ENCODE data around the gene TMEFF1.
"Not testable (repeated sequence)": the region's sequence is repeated elsewhere in the genome, so short reads cannot be mapped to it uniquely, and the experiment has no call there.

Gene TMEFF1

GRCh38 chr9:100489836-100490235 is 16.9 kb downstream of the TMEFF1 start:
- DNase-seq (ENCODE audit: low read depth), result no peak

DNA sequence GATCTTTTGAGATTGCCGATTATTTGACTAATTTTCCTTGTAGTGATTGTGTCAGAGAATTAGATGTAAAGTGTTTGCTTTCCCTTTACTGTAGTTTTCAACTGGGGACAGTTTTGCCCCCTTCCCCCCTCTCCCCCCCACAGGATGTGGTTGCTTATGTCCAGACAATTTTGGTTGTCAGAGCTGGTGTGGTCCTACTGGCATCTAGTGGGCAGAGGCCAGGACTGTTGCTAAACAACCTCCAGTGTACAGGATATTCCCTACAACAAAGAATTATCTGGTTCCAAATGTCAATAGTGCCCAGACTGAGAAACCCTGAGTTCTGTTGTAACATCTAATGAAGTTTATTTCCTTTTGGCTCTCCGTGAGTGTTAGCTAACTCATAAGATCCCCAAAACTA is 20.0 kb downstream of the TMEFF1 start:
- peak; percentile 57 for DNase-seq (ENCODE audit: low read depth)

- DNase-seq (ENCODE audit: low read depth), result peak; percentile 62
These were observed 25.6 kb downstream of the TMEFF1 start for GRCh38 chr9:100498592-100498991.

DNA sequence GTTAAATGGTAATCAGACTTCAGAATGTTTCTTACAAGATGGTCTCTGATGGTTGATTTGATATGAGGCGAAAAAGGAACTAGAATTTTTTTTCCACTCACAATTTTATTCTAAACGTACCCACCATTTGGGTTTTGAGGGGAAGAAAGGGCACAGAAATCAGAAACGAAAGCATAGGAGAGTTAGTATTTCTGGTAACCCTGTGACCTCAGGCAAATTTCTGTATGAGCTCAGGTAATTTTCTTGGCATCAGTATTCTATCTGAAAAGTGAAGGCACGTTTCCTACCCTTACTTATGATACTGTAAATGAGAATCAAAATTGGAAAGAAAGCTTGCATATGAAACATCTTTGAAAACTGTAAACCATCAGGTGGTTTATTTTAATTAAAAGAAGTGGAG is 26.5 kb downstream of the TMEFF1 start:
- DNase-seq (ENCODE audit: low read depth), result no peak

- no peak for DNase-seq (ENCODE audit: low read depth)
These were observed 26.9 kb downstream of the TMEFF1 start for GRCh38 chr9:100499866-100500265.

GRCh38 chr9:100505564-100506159 is 32.7 kb downstream of the TMEFF1 start:
- DNase-seq (ENCODE audit: low read depth), result peak; percentile 78

GRCh38 chr9:100507350-100507749 is 34.4 kb downstream of the TMEFF1 start:
- not testable (repeated sequence) for DNase-seq (ENCODE audit: low read depth)

DNA sequence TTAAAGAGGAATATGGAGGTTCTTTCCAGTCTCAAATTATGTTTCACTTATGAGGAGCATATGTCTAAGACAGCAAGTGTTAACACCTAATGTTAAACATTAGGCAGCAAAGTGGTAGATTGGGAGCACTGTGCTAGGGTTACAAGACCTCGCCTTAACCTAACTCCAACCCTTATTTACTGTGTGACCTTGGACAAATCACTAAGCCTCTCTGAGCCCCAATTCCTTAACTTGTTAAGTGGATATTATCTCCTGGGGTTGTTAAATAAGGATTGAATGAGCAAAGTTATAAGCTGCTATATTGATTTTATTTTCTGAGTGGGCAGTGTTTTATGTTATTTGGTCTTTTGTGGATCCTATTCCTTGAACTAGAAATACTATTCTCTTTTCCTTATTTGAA is 38.3 kb downstream of the TMEFF1 start:
- no peak for DNase-seq (ENCODE audit: low read depth)

DNA sequence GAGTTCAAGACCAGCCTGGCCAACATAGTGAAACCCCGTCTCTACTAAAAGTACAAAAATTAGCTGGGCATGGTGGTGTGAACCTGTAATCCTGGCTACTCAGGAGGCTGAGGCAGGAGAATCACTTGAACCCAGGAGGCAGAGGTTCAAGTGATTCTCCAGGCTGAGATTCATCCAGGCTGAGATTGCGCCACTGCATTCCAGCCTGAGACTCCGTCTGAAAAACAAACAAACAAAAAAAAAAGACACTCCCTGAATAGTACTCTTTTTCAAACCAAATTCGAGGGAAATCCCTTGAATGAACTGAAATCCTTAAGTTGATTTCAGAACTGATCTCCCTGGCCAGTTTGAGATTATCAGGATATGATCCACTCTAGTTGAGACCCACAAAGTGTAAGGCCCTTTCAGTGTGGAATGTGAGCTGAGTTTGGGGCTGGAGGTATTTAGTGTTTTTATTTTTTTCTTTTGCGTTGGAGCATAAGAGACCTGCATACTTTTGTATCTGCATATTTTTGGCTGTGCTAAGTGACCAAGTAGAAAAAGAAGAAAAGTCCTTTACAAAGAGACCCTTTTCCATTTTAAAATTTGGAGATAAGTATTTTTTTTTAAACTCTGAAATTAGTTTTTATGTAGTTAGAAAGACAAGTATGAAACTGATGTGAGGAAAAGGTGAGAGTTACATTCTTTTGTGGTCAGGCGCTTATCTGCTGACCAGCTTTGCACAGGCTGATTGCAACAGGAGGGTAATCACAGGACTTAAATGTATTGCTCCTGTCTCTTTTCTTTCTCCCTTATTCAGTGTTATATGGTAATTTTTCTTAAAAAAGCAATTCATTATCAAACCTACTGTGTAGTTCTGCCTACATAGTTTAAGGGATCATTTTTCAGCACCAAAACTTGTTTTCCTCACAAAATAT is 42.9 kb downstream of the TMEFF1 start:
- no peak for DNase-seq (ENCODE audit: low read depth)

- no peak for DNase-seq (ENCODE audit: low read depth)
These were observed 48.3 kb downstream of the TMEFF1 start for GRCh38 chr9:100521282-100521681.

GRCh38 chr9:100525563-100525962 is 52.6 kb downstream of the TMEFF1 start:
- peak; percentile 14 for DNase-seq (ENCODE audit: low read depth)

GRCh38 chr9:100527180-100527794 is 54.3 kb downstream of the TMEFF1 start:
- not testable (repeated sequence) for DNase-seq (ENCODE audit: low read depth)

DNA sequence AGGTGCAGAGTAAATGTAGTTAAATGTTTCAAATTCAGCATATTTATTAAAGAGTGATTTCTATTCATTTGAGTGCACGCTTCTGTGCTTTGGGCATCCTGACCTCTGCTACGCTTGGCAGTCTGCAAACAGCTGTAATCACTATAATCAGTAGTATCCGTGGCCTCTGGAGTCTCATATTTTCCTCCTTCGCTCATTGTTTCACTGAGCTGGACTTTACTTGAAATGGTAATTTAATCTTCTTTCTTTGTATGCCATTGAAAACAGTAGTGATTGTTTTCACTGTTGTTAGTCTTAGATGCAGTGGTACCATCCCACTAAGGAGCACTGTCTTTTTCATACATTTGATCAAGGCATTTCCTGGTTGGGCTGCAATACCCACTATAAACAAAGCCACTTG is 61.5 kb downstream of the TMEFF1 start:
- DNase-seq (ENCODE audit: low read depth), result no peak

- DNase-seq (ENCODE audit: low read depth), result no peak
These were observed 67.4 kb downstream of the TMEFF1 start for GRCh38 chr9:100540327-100540726.

DNA sequence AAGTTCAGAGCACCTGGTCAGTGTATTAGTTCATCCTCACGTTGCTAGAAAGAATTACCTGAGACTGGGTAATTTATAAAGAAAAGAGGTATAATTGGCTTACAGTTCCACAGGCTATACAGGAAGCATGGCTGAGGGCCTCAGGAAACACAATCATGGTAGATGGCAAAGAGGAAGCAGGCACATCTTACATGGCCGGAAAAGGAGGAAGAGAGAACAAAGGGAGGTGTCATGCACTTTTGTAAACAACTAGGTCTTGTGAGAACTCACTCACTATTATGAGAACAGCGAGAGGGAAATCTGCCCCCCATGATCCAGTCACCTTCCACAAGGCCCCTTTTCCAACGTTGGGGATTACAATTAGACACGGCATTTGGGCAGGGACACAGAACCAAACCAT is 76.1 kb downstream of the TMEFF1 start:
- DNase-seq (ENCODE audit: low read depth), result no peak

DNA sequence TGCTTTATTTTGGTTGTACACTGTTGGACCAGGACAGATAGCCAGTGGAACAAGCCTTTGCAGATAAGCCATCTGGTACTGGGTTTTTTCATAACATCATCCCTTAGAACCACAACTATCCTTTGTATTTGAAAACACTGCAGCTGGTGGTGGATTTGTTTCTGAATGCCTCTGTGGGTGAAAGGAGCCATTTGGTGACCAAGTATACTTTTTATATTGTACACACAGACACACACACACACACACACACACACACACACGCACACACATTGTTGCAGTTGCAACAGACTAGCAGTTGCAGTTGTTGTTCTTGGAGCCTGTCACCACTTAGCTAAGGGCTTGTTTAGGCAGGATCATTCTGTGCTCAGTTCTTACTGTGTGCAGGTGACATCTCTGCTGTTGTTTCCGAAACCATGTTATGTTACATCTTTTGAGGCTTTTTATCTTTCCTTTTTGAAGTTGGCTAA is 82.0 kb downstream of the TMEFF1 start:
- DNase-seq (ENCODE audit: low read depth), result no peak

- no peak for DNase-seq (ENCODE audit: low read depth)
These were observed 82.5 kb downstream of the TMEFF1 start for GRCh38 chr9:100555471-100555870.

- DNase-seq (ENCODE audit: low read depth), result no peak
These were observed 84.1 kb downstream of the TMEFF1 start for GRCh38 chr9:100557053-100557452.

DNA sequence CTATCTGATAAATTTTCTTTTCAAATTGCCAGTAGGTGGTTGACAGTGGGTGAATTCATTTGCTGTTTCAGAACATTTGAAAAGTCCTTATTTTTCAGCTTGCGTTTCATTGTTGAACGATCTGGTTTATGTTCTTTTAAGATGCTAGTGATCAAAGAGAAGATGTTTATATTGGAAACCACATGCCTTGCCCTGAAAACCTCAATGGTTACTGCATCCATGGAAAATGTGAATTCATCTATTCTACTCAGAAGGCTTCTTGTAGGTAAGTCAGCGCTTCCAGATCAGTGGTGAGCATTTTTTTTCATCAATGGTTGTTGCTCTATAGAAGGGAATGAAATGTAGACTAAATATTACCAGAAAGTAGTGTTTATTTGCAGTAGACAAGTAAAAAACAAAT is 88.3 kb downstream of the TMEFF1 start:
- no peak for DNase-seq (ENCODE audit: low read depth)

DNA sequence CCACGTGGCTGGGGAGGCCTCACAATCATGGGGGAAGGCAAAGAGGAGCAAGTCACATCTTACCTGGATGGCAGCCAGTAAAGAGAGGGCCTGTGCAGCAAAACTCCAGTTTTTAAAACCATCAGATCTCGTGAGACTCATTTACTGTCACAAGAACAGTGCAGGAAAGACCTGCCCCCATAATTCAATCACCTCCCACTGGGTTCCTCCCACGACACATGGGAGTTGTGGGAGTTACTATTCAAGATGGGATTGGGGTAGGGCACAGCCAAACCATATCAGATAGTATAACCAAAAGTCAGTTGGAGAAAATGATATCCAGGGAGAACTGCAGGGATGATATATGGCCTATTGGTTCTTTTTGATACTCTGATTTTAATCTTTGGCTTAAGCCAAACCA is 94.9 kb downstream of the TMEFF1 start:
- DNase-seq (ENCODE audit: low read depth), result no peak

- no peak for DNase-seq (ENCODE audit: low read depth)
These were observed 100.8 kb downstream of the TMEFF1 start for GRCh38 chr9:100573655-100574260.

- DNase-seq (ENCODE audit: low read depth), result no peak
These were observed 102.1 kb downstream of the TMEFF1 start for GRCh38 chr9:100575006-100575405.
